Muscle layer of duodenum (tissue), 2 donors: ENCODE measurements around the gene CHSY3.

Experiments used
- H3K27ac ChIP-seq: one replicate; pipeline ENCODE4 v1.7.0; 2013; ENCODE audit warnings: mild to moderate bottlenecking, low read length
- H3K27me3 ChIP-seq: one replicate; pipeline ENCODE4 v1.7.0; 2013; ENCODE audit warnings: low read depth, mild to moderate bottlenecking, control low read depth, low read length
- H3K36me3 ChIP-seq, 2 donors: one replicate each; pipeline ENCODE4 v1.7.0; 2013; ENCODE audit warnings: low read length in 2 of 2, control low read depth in 1 of 2, mild to moderate bottlenecking in 1 of 2; ENCODE audit not compliant: insufficient read depth in 2 of 2, control insufficient read depth in 1 of 2
- H3K4me1 ChIP-seq, 2 donors: one replicate each; pipeline ENCODE4 v1.7.0; 2013; ENCODE audit warnings: low read length in 2 of 2, mild to moderate bottlenecking in 2 of 2, control low read depth in 1 of 2, moderate library complexity in 1 of 2; ENCODE audit not compliant: insufficient read depth in 2 of 2, control insufficient read depth in 1 of 2
- H3K4me3 ChIP-seq, 2 donors: one replicate each; pipeline ENCODE4 v1.7.0; 2013; ENCODE audit warnings: low read length in 2 of 2, low read depth in 1 of 2, mild to moderate bottlenecking in 1 of 2
- H3K9me3 ChIP-seq, 2 donors: one replicate each; pipeline ENCODE4 v1.7.0; 2013; ENCODE audit warnings: low read length in 2 of 2, control low read depth in 1 of 2, mild to moderate bottlenecking in 1 of 2; ENCODE audit not compliant: control insufficient read depth in 1 of 2
- donor health status: healthy.

CHSY3 gene

DNA sequence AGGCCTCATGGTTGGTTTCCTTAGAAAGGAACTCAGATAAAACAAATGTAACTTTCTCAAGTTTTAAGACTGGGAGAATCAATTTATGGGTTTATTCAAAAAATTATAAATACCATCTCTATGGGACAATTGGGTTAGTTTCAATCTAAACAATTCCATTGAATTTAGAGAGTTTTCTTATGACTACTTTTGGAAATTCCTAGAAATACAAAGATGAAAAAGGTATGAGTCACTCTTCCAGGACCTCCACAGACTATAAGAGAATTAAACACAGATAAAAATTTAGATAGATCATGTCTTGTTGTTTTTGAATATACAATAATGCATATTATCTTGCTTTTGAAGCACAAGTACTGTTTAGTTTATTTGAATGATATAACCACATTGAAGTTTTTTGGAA lies 188.7 kb downstream of the CHSY3 start:
- Histone ChIP-seq H3K9me3 (no peaks in the 10 kb centered on the region), H3K27me3 (no peaks in the 10 kb centered on the region), H3K4me1 (no peaks in the 10 kb centered on the region), H3K4me3 (no peak overlapping the region), H3K27ac (no peak overlapping the region), H3K36me3 (no peaks in the 10 kb centered on the region)

DNA sequence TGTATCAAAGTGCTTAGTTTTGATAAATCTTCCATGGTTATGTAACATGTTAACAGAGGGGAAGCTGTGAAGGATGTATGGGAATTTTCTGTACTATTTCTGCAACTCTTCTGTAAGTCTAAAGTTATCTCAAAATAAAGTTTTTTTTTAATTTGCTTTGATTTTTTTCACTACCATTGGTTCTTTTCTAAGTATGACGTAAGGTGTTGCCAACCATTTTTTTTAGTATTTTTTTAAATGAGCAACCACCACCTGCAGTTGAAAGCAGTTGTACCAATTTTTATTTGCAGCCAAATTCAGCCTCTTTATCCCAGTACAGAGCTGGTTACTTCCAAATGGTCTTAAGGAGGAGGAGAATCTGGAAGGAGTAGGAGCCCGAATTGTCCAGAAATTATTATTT lies 192.2 kb downstream of the CHSY3 start:
- Histone ChIP-seq H3K27me3 (no peaks in the 10 kb centered on the region), H3K9me3 (no peaks in the 10 kb centered on the region), H3K36me3 (no peaks in the 10 kb centered on the region), H3K4me3 (no peak overlapping the region), H3K27ac (no peak overlapping the region), H3K4me1 (no peaks in the 10 kb centered on the region)

DNA sequence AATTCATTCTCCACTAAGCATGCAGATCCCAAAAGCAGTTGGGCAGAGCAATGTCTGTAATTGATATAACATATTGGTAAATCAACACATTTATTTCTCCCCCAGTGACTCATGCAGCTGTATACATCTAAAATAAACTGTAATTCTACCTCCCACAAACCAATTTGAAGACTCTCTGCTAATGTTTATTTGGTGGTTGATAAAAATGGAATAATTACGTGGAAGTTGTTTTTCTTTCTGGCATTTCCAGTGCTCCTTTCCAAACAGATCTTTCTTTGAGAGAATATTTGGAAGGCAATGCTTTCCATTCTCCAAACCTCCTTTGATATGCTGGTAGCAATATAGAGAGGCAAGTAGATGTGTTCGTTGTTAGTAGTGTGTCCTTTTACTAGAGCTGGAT lies 194.7 kb downstream of the CHSY3 start:
- no peaks in the 10 kb centered on the region for H3K4me1 ChIP-seq
- H3K9me3 ChIP-seq: no peaks in the 10 kb centered on the region
- no peaks in the 10 kb centered on the region for H3K27me3 ChIP-seq
- no peak overlapping the region for H3K4me3 ChIP-seq
- no peak overlapping the region for H3K27ac ChIP-seq
- H3K36me3 ChIP-seq: no peaks in the 10 kb centered on the region

DNA sequence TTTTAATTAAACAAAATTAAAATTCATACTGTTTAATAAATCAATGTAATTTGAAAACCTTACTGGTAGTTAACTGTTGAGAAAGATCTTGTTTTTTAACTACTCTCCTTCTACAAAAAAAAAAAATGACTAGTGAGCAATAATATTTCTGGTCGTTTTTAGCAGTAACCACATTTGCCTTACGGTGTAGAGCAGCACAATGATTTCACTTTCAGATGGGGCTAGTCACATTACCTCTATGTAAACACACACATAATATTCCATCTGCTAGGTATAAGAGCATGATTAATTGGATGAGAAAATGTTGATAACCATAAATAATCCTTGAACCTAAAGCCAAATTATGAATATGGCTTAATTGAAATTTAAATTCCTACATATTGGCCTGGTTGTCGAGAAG lies 198.1 kb downstream of the CHSY3 start:
- H3K4me1 ChIP-seq: peaks cover 0 to 18% of the 10 kb centered on the region in 2 donors
- no peaks in the 10 kb centered on the region for H3K9me3 ChIP-seq
- H3K27me3 ChIP-seq: no peaks in the 10 kb centered on the region
- H3K36me3 ChIP-seq: no peaks in the 10 kb centered on the region
- H3K27ac ChIP-seq: no peak overlapping the region
- H3K4me3 ChIP-seq: no peak overlapping the region

DNA sequence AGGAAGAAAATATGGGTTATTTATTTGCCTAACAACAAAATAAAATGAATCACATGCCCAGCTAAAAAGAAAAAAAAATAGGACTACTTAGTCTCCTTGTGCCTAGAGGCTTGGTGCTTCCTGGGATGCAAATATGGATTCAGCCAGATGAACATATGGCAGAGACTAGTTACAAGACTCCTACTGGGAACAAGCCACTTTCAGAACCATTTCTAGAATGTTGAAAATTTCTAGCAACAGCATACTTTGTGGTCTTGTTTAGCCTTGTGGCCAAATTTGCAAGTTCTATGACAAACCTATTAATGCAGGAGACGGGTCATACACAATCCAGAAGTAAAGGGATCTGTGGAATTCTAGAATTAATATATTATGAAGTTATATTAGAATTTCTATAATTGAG lies 198.7 kb downstream of the CHSY3 start:
- no peaks in the 10 kb centered on the region for H3K36me3 ChIP-seq
- no peaks in the 10 kb centered on the region for H3K27me3 ChIP-seq
- H3K4me3 ChIP-seq: no peak overlapping the region
- no peak overlapping the region for H3K27ac ChIP-seq
- H3K4me1 ChIP-seq: peaks cover 0 to 18% of the 10 kb centered on the region in 2 donors
- no peaks in the 10 kb centered on the region for H3K9me3 ChIP-seq

DNA sequence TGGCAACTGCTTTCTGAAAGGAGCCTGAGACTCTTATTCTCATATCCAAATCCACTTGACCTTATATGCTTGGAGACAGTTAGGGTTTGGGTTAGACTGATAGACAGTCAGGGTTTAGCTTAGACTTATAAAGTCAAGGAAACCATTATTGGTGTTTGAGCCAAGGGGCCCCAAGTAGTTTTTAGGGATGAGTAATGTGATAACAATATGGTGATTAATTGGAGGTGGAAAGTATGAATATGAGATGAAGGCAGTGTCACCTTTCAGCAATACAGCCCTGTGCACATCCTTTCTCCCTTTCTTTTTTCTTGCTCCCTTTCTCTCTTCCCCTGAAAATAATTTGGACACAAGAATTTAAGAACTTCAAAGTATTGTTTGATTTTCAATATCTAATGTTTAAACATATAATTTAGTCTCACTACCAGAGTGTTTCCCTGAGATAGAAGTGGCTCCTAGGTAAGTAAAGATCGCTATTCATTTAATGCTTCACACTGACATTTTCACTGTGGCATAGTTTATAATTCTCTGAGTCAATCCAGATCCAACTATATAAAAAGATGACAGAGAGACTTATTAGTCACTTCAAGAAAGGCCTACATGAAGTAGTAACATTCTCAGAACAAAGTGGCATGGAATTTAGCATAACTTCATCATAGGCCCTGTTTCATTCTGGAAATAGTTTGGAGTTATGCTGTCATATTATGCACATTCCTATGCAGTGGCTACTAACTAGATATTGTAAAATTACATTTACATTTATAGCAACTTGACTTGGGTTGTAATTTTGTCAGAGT lies 200.8 kb downstream of the CHSY3 start:
- Histone ChIP-seq H3K27me3 (no peaks in the 10 kb centered on the region), H3K36me3 (no peaks in the 10 kb centered on the region), H3K27ac (no peak overlapping the region), H3K9me3 (no peaks in the 10 kb centered on the region), H3K4me1 (peaks cover 0 to 18% of the 10 kb centered on the region in 2 donors), H3K4me3 (no peak overlapping the region)

DNA sequence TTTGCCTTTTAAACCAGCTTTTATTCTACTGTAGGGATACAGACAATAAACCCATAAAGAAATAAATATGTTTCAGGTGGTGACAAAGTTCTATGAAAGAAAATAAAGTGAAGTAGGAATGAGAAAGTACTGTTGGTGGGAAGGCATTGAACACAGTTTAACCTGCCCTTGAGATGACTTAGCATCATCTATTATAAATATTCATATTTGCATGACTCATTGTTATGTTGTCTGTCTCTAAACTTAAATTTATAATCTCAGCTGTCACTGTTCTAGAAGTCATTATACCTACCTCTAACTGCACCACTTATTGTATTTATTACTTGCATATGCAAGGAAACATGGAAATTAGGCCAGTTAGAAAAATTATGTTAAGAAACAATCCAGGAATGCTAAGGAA lies 202.2 kb downstream of the CHSY3 start:
- Histone ChIP-seq H3K27ac (no peak overlapping the region), H3K36me3 (no peaks in the 10 kb centered on the region), H3K4me3 (no peak overlapping the region), H3K27me3 (no peaks in the 10 kb centered on the region), H3K9me3 (no peaks in the 10 kb centered on the region), H3K4me1 (peaks cover 0 to 18% of the 10 kb centered on the region in 2 donors)

DNA sequence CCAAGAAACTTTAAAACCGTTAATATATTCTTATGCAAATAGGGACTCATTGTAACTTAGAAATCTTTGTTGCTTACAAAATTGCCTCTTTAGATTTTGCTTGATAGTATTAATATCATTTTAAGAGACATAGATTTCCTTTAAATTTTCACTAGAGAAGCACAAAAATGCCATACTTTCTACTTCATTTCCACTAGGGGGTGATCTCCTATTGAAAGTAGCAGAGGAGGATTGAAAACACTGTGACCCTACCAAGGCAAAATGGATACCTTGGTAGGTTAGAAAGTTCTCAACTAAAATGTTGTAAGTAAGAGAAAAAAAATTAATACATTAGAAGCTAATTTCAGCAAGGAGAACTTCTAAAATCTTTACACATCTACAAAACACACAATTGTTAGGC lies 204.9 kb downstream of the CHSY3 start:
- Histone ChIP-seq H3K4me1 (peaks cover 0 to 18% of the 10 kb centered on the region in 2 donors), H3K27ac (no peak overlapping the region), H3K4me3 (no peak overlapping the region), H3K27me3 (no peaks in the 10 kb centered on the region), H3K36me3 (no peaks in the 10 kb centered on the region), H3K9me3 (no peaks in the 10 kb centered on the region)

DNA sequence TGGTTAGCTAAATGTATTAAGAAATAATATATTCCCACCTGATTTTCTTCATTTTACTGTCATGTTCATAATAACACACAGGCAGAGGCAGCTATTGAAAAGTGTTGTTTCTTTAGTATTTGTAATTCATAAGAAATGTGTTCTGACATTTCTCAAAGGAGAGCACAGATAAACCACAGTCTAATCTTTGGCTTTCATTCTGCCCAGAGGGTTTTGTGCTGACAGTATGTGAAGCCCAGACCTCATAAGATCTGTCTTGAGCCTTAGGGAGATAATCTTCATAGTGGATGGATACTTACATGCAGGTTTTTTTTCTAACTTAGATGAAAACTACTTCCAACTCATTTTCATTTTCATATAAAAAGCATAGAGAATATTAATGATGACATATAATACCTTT lies 206.1 kb downstream of the CHSY3 start:
- H3K27ac ChIP-seq: no peak overlapping the region
- H3K4me3 ChIP-seq: no peak overlapping the region
- H3K4me1 ChIP-seq: peaks cover 0 to 13% of the 10 kb centered on the region in 2 donors
- no peaks in the 10 kb centered on the region for H3K36me3 ChIP-seq
- no peaks in the 10 kb centered on the region for H3K9me3 ChIP-seq
- no peaks in the 10 kb centered on the region for H3K27me3 ChIP-seq

DNA sequence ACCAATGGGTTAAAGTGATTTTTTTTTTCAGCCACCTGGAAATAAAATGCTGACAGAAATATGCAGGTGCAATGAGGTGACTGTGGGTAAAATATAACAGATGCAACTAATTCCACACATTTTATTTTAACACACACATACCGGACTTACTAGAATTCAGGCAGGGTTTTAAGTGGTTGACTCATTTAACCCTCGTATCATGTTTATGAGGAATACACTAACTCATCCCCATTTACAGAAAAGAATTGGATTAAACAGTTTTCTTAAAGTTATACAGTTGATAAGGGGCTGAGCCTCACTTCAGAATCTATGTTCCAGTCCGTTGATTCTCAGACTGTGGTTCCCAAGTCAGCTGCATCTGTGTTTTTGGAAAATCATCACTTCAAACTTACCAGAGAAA lies 207.5 kb downstream of the CHSY3 start:
- Histone ChIP-seq H3K4me3 (no peak overlapping the region), H3K4me1 (peaks cover 0 to 8% of the 10 kb centered on the region in 2 donors), H3K9me3 (no peaks in the 10 kb centered on the region), H3K36me3 (no peaks in the 10 kb centered on the region), H3K27ac (no peak overlapping the region), H3K27me3 (no peaks in the 10 kb centered on the region)

DNA sequence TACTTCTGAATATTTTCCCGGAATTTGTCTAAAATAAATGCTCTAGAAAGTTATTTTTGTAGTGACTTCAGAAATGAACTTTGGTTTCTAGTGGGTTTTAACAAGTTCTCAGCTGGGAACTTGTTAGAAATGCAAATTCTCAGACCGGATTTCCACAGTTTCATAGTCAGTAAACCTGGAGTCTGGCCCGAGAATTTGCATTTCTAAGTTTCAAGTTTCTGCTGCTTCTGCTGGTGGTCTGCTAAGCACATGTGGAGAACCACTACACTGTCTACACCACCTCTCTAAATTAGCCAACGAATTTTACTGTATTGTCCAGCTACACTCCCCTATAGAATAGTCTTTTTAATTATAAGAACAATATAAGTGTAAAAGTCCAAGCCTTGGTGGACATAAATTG lies 208.0 kb downstream of the CHSY3 start:
- H3K4me3 ChIP-seq: no peak overlapping the region
- H3K27me3 ChIP-seq: no peaks in the 10 kb centered on the region

DNA sequence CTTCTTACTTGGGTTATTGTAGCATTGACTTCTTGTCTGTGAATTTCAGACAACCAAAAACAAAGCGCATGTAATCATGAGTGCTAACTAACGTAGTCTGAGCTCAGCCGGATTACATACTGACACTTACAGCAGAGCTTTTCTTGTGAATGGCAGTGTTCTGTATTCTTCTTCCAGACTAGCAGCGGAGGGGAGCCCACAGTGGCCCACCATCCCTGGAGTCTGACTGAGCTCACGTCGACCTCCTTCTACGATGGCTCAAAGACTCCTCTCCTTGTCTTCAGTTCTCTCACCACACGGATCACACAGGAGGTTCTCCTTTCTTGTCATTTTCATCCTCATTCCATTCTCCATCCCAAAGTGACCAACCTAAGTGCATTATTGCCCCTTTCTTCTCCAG lies 211.4 kb downstream of the CHSY3 start:
- Histone ChIP-seq H3K4me3 (no peak overlapping the region), H3K27me3 (no peaks in the 10 kb centered on the region), H3K27ac (no peak overlapping the region), H3K4me1 (peaks cover 0 to 4% of the 10 kb centered on the region in 2 donors), H3K36me3 (no peaks in the 10 kb centered on the region), H3K9me3 (no peaks in the 10 kb centered on the region)

More for the DNA sequence above, 208.0 kb downstream of the CHSY3 start:
- no peak overlapping the region for H3K27ac ChIP-seq
- peaks cover 0 to 4% of the 10 kb centered on the region in 2 donors for H3K4me1 ChIP-seq
- H3K36me3 ChIP-seq: no peaks in the 10 kb centered on the region
- H3K9me3 ChIP-seq: no peaks in the 10 kb centered on the region
